Hematopoietic multipotent progenitor cell treated with erythropoietin and hydrocortisone succinate and interleukin-3 and kit ligand, for 15 days (in vitro differentiated cells): Measurements from ENCODE around the gene PAIP2.
A peak's percentile ranks its signal among the peaks of the same experiment; 100 is the strongest.
"Not testable (repeated sequence)": the region's sequence is repeated elsewhere in the genome, so short reads cannot be mapped to it uniquely, and the experiment has no call there.

ENCODE experiments used
- DNase-seq: peaks from one replicate; pipeline ENCODE4 v3.0.0-alpha.2; 2015; ENCODE audit warnings: low spot score

The PAIP2 gene

GRCh38 chr5:139378101-139378825 lies 36.6 kb downstream of the PAIP2 start:
- DNase-seq = no peak

- no peak for DNase-seq
Observed at GRCh38 chr5:139378941-139379361, 37.3 kb downstream of the PAIP2 start.

- DNase-seq = no peak
Observed at GRCh38 chr5:139379626-139380449, 38.2 kb downstream of the PAIP2 start.

GRCh38 chr5:139381837-139382761 lies 40.4 kb downstream of the PAIP2 start:
- no peak for DNase-seq

GRCh38 chr5:139382807-139383206 lies 41.2 kb downstream of the PAIP2 start:
- DNase-seq = no peak

GRCh38 chr5:139383275-139383992 lies 41.8 kb downstream of the PAIP2 start, which contains the start of gene SLC23A1:
TSS of gene SLC23A1 (minus strand) at chr5:139383297. CDS start at chr5:139383253, 44 bp downstream.
- DNase-seq = no peak

- no peak for DNase-seq
Observed at GRCh38 chr5:139383993-139384590, 42.4 kb downstream of the PAIP2 start.

GRCh38 chr5:139384591-139385051 lies 43.0 kb downstream of the PAIP2 start:
- DNase-seq = no peak

- DNase-seq = peak; percentile 56
Observed at GRCh38 chr5:139385061-139386049, 43.7 kb downstream of the PAIP2 start.

- no peak for DNase-seq
Observed at GRCh38 chr5:139386050-139386438, 44.4 kb downstream of the PAIP2 start.

GRCh38 chr5:139386956-139387355 lies 45.3 kb downstream of the PAIP2 start:
- DNase-seq = not testable (repeated sequence)

- DNase-seq = no peak
Observed at GRCh38 chr5:139387611-139388197, 46.0 kb downstream of the PAIP2 start.

GRCh38 chr5:139388198-139388821 lies 46.7 kb downstream of the PAIP2 start:
- no peak for DNase-seq

- no peak for DNase-seq
Observed at GRCh38 chr5:139389701-139390638, 48.3 kb downstream of the PAIP2 start, which contains the start of gene MZB1. TSS of gene MZB1 (minus strand) at chr5:139389913. CDS start at chr5:139389856, 57 bp downstream.

GRCh38 chr5:139390639-139391569 lies 49.2 kb downstream of the PAIP2 start:
- DNase-seq = no peak

GRCh38 chr5:139391570-139392323 lies 50.1 kb downstream of the PAIP2 start:
- DNase-seq = no peak
